C4-2B (cell line): ENCODE measurements around the gene NMRAL1.

Source experiments
- H3K27ac ChIP-seq: fragments of 450-650 bp; 2 replicates; pipeline ENCODE4 v1.5.1; 2017
- ZFX ChIP-seq: fragments of 450-650 bp; IDR thresholded peaks from 2 replicates; pipeline ENCODE4 v1.6.1; 2017
- TF ChIP-seq, protein P1 (sequence below): fragments of 450-650 bp; conservative IDR thresholded peaks from 2 replicates; pipeline ENCODE4 v1.5.1; 2017; ENCODE audit warnings: mild to moderate bottlenecking

NMRAL1 gene

DNA sequence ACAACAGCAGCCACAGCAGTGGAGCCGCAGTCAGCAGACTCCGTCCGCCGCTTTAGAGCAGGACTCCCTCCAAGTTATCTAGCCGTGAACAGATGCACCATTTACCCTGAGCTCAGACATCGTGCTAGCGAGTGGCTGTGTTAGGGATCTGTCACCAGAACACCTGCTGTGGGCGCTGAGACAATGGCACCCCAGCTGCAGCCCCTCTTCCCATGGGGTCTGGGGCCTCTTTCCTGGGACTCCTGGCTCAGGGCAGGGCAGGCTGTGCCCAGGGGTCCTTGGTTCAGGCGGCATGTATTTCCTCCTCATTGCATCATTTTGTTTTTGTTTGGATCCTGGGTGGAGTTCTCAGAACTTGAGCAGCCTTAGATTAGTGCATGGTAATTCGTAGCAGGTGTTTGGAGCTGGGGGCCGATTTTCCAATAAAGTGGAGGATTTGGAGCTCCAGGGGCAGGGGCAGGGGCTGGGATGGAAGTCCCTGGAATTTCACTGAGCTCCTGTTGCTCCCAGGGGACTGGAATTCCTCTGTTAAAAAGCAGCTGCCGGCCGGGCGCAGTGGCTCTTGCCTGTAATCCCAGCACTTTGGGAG, 23.4 kb downstream of the NMRAL1 start:
- no peak overlapping the region for H3K27ac ChIP-seq
- TF ChIP-seq ZFX, result no peak
- TF ChIP-seq, protein P1, sequence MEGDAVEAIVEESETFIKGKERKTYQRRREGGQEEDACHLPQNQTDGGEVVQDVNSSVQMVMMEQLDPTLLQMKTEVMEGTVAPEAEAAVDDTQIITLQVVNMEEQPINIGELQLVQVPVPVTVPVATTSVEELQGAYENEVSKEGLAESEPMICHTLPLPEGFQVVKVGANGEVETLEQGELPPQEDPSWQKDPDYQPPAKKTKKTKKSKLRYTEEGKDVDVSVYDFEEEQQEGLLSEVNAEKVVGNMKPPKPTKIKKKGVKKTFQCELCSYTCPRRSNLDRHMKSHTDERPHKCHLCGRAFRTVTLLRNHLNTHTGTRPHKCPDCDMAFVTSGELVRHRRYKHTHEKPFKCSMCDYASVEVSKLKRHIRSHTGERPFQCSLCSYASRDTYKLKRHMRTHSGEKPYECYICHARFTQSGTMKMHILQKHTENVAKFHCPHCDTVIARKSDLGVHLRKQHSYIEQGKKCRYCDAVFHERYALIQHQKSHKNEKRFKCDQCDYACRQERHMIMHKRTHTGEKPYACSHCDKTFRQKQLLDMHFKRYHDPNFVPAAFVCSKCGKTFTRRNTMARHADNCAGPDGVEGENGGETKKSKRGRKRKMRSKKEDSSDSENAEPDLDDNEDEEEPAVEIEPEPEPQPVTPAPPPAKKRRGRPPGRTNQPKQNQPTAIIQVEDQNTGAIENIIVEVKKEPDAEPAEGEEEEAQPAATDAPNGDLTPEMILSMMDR, result no peak

- H3K27ac ChIP-seq, result no peak overlapping the region
- TF ChIP-seq, protein P1, result no peak
- TF ChIP-seq ZFX, result no peak
These were observed 24.0 kb downstream of the NMRAL1 start for GRCh38 chr16:4450430-4450829.

GRCh38 chr16:4443986-4444385, 30.4 kb downstream of the NMRAL1 start:
- H3K27ac ChIP-seq, result no peak overlapping the region
- TF ChIP-seq, protein P1, result no peak
- TF ChIP-seq ZFX, result no peak

GRCh38 chr16:4443271-4443670, 31.2 kb downstream of the NMRAL1 start:
- TF ChIP-seq, protein P1, result no peak
- TF ChIP-seq ZFX, result no peak
- H3K27ac ChIP-seq, result no peak overlapping the region

DNA sequence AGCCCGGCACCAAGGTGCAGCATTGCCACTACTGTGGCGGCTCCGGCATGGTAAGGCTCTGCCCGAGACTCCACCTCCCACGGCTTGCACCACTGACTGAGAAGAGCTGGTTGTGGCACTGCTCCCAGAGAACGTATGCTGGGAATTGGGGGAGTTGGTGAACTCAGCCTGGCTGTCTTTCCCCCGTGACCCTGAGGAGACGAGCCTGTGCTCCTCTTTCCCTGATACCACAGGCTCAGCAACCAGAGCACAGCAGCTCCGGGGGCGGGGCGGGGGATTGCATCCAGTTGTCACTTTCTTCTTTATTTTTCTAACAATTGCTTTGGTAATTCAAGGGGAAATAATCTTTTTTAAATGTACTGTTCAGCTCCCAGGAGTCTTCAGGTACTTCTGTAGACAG, 32.1 kb downstream of the NMRAL1 start:
- TF ChIP-seq ZFX, result no peak
- TF ChIP-seq, protein P1, result no peak
- no peak overlapping the region for H3K27ac ChIP-seq

DNA sequence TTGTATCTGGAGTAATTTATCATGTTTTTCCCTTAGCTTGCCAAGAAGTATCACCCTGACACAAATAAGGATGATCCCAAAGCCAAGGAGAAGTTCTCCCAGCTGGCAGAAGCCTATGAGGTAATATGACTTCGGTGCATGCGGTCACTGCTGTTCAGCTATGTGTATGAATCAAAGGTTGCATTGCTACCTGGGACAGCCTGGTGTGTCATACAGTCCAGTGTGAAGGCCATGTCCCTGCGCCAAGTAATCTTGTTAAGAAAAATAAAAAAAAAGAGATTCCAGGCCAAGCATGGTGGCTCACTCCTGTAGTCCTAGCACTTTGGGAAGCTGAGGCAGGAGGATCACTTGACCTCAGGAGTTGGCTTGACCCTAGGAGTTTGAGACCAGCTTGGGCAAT, 37.1 kb downstream of the NMRAL1 start:
- TF ChIP-seq ZFX, result no peak
- TF ChIP-seq, protein P1, result no peak
- no peak overlapping the region for H3K27ac ChIP-seq

DNA sequence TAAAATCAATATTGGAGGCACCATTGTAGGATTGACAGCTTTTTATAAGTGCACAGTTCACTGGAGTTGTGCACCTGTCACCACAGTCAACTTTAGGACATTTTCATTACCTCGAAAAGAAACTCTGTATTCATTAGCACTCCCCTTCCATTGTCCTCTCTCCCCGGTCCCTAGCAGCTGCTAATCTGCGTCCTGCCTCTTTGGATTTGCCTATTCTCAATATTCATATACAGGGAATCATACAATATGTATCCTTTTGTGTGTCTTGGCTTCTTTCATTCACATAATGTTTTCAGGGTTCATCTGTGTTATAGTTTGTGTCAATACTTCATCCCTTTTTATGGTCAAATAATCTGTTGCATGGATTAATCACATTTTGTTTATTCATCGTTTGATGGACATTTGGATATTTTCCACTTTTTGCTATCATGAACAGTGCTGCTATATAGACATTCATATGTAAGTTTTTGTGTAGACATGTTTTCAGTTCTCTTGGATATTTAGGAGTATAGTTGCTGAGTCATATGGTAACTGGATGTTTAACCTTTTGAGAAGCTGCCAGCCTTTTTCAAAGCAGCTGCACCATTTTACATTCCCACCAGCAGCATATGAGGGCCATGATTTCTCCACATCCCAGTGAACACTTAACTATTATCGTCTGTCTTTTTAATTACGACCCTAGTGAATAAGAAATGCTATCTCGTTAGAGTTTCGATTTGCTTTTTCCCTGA, 38.9 kb downstream of the NMRAL1 start:
- no peak overlapping the region for H3K27ac ChIP-seq
- no peak for TF ChIP-seq ZFX
- TF ChIP-seq, protein P1, result no peak
